GM18526 (cell line): Measurements from ENCODE around the gene ADA.

Experiments
- POLR2A ChIP-seq: IDR thresholded peaks from 3 replicates; pipeline ENCODE4 v1.6.1; 2011; ENCODE audit not compliant: insufficient read length; ENCODE audit errors: extremely low read depth

Gene ADA

DNA sequence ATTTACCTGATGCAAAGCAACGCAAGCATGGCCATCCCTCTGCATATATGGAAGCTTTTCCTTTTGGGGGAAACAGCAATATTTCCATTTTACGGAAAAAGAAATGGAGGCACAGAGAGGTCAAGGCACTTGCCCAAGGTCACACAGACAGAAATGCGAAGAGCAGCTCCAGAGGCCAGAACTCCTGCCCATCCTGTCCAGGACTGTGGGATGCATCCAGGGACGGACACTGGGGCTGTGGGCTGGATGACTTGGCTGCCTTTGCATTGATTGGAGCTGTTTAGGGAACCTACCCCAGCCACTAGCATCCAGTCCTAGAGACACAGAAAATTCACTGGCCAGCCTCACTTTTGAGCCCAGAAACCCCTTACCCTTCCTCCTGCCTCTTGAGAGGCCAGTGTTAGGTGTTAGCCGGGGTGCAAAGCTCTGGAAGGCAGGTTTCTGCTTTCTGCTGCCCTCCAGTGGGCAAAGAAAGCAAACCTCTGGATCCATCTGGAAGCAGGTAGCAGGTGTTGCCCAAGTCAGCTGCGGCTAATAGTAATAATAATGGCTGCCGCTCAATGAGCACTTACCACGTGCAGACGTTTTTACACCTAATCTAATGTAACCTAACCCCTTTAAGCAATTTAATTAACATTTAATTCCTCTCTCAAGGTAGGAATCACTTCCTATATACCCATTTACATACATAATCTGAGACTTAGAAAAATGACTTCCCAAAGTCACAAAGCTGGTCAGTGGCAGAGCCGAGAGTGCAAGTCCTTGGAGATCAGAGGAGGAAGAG is 32.0 kb upstream of the ADA start:
- no peak for TF ChIP-seq POLR2A

DNA sequence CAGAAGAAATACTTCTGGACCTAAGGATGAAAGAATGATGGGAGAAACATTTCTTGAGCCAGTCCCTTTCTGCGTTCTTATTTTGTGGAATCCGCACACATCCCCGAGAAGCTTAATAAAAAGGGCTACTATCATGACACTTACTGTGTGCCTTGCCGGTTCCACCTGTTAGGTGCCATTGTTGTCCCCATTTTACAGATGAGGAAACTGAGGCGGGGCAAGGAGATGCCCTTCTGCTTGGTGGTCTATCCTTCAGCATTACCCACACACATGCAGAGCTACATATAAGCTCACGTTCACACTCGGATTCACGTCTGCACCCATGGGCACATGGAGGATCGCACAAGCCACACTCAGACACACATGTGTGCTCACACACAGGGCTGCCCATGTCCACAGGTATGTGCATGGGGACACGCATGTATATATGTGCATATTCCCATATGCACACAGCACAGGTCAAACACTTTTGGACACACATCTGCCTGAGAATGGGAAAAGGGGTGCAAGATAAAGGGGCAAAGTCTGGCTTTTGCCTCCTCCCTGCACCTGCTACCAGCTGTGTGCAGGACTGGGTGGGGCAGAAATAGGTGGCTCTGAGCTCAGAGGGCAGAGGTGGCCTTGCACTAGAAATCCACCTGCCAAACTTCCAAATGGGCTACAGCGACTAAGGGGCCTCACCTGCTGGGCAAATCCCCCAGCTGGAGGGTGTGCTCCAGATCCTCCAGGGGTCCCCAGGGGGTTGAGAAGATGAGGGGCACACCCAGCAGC is 30.5 kb upstream of the ADA start:
- no peak for TF ChIP-seq POLR2A

DNA sequence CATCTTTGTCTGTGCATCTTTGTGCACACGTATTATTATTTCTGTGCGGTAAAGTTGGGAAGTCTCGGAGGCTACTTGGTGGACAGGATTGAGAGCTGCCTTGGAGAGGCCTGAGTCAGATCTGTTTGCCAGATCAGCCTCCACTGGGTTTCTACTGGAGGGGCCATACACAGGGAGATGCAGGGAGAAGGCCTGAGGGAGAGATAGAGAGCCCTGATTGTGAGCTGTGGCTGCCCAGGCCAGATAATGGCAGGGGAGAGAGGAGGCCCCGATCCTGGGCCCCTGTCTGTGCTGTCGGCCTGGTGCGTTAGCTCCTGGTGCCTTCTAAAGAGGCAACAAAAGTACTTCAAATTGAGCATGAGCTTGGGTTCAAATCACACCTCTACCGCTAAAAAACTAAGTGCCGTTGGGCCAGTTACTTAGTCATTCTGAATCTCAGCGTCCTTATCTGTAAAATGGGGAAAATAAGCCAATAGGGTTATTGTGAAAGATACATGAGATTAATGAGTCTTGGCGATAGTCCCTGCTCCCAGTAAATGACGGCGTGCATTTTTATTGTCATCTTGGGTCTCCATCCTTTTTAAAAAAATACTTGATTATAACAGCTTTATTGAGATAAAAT is 27.6 kb upstream of the ADA start:
- no peak for TF ChIP-seq POLR2A

DNA sequence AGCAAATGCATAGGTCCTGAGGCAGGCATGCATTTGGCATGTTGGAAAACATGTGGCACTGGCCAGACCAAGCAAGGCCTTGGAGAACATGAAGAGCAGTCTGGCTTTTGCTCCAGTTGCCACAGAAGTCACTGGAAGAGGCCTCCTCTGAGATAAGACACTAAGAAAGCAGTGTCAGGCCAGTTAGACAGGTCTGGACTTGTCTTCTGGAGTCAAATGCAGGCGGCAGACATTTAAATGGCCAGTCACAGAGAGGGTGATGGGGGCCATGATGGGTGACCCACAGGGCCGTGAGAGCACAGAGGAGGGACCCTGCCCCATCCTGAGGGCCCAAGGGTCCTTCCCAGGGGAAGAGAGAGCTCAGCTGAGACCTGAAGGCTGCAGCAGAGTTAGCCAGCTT is 26.7 kb upstream of the ADA start:
- TF ChIP-seq POLR2A, result no peak

DNA sequence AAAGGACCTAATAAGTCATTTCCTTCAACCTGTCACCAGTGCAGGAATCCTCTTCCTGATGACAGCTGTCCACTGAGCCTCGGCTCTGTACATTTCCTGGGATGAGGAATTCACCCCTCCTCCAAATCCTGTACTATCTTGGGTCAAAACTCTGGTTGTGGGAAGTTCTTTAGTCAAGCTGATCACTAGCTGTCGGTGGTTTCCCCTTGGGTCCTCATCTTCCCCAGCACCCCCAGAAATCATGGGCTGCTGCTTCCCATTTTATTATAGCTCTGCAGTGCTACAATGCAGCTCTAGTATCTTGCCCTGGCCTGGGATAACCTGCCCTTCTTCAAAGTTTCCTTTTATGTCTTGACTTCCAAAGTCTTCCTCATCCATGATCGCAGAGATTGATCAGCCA is 14.6 kb upstream of the ADA start:
- no peak for TF ChIP-seq POLR2A

DNA sequence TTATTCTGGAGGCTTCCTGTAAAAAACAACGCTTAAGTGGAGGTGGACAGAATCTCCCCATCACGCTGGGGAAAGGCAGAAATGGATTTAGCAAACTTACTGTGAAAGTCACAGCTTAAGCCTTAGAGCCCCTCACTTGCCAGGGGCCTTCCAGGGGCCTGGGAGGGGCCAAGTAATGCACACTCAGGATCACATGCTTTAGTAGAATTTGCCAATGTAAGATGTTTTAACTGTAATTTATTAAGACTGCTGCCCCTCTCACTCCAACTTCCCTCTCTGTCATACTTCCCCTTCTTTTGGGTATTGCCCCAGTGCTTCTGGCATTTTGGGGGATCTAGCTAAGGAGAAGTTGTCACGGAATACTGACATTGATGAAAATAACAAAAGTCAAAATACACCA is 12.6 kb upstream of the ADA start:
- TF ChIP-seq POLR2A, result no peak

DNA sequence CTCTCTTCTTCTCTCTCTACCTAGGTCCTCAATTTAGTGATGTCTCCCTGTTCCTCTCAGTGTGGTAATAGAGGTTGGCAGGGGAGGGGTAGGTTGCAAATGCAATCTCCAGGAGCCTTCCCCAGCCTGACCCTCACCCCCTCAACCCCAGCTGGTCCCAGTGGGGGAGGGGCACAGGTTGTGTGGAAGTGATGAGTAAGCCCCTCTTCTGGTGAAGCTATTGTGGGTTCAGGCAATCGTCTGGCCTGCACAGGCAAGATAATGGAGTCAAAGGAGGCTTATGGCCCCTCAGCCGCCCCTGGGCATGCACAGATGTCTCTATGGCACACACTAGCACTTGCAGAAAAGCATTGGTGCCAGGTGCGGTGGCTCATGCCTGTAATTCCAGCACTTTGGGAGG is 10.8 kb upstream of the ADA start:
- no peak for TF ChIP-seq POLR2A

DNA sequence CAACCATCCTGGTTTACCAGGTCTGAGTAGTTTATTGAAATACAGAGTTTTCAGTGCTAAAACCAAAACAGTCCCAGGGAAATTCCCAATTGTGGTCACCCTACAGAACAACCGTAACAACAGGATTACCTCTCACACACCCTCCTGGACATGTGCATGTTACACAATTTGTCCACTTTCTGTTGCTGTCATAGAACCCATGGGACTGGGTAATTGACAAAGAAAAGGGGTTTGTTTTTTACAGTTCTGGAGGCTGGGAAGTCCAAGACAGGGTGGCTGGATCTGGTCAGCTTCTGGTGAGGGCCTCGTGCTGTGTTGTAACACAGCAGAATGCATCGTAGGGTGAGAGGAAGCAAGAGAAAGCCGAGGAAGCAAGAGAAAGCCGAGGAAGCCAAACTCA is 9.1 kb upstream of the ADA start:
- TF ChIP-seq POLR2A, result no peak

DNA sequence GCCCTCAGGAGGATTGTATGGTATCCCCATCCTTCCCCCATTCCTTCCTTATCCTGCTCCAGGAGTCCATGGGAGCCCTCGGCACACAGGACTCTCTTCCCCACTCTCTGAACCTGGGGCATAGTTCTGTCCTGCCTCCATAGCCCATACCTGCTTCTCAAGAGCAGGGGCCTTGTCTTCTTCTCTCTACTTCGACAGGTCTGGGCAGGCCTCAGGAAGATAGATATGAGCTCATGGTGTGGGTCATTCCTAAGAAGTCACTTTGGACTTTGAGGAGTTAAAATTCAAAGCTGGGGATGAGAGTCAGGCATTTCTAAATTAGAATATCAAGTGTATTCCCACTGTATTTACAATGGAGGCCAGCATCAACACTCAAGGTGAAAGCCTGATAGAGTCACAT is 8.4 kb upstream of the ADA start:
- no peak for TF ChIP-seq POLR2A

DNA sequence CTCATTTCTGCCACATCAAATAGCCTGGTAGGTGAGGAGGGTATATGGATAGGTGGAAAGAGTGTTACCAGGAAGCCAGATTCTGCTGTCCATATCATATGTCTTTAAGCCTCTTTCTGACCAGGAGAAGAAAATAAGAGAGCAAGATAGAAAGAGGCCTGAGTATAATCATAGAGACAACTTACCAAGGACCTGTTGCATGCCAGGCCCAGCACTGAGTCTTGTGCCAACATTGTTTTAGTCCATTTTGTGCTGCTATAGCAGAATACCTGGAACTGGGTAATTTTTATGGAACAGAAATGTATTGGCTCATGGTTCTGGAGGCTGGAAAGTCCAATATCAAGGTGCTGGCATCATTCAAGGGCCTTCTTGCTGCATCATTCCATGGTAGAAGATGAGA is 7.3 kb upstream of the ADA start:
- no peak for TF ChIP-seq POLR2A

DNA sequence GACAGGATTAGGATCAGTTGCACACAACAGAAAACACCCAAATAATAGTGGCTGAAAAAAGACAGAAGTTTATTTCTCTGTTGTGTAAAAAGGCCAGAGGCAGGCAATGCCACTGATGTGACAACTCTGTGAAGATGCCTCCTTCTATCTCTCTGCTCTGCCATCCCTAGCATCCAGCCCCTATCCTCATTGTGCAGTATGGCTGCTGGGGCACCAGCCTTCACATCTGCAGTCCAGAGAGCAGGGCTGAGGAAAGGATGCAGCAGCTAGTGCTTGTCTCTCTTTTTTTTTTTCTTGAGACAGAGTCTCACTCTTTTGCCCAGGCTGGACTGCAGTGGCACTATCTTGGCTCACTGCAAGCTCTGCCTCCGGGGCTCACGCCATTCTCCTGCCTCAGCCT is 6.4 kb upstream of the ADA start:
- TF ChIP-seq POLR2A, result no peak

DNA sequence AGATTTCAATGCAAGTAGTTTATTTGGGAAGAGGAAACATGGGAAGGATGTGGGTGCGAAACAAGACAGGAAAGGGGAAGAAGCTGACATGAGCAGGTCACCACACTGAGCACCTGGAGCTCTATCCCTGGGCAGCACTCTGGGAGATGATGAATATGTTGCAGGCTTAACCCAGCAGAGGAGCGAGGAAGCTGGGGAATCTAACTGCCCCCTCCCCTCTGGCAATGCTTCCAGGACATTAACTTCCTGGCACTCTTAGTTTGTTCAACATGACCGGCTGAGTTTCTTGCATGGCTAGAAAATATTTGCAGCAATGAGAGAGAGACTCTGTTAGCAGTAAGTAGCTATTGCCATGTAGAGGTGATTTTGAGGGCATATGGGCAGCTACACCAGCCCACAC is 4.9 kb upstream of the ADA start:
- no peak for TF ChIP-seq POLR2A

DNA sequence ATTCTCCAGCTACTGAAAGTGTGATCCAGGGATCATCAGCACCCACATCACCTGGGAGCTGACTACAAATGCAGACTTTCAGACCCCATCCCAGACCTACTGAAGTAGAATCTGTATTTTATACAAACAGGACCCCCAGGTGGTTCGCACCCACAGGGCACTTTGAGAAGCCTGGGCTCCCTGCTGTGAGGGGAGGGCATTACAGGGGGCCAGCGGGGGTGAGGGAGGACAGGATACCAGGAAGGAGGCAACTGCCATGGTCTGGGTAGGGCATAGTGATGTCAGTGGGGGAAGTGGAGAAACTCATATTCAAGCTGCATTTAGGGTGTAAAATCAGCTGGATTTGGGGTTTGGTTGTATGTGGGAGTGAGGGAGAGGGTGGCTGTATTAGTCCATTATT is 2.0 kb upstream of the ADA start:
- no peak for TF ChIP-seq POLR2A

DNA sequence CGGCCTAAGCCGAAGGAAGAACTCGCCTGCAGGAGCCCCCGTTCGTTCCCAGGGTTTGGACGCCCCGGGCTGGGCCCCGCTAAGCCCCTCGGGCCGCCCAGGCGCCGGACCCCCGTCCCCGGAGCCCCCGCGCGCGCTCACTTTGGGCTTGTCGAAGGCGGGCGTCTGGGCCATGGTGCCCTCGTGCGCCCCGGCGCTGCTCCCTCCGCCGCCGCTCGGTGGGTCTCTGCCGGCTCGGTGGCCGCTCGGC is 140 bp downstream of the ADA start:
- TF ChIP-seq POLR2A, result no peak

DNA sequence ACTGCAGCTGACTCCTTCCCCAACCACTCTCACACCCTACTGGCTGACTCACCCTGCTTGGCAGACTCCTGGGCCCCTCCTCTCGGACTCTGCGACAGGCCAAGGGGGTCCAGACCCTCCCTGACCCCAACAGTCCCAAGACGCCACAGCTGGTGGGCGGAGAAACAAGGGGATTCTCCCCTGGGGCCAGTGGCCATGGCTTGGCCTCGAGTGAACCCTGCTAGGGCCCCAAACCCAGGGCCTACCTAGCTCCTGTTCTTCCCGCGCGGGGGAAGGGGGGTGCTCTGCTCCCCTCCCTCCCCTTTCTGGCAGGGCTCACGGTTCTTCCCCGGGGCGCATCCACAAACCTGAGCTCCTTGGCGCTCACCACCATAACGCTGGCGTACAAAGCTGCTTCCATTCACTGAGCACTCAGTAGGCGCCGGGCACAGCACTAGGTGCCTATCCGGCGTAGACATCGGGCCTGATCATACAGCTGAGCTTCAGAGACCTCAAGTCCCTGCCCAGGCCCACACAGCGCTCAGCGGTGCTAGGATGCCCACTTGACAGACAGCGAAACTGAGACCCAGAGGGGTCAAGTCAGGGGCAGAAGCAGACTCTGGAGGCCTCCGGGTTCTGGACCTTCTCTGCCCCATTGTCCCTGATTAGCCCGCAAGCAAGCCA is 597 bp downstream of the ADA start:
- no peak for TF ChIP-seq POLR2A

DNA sequence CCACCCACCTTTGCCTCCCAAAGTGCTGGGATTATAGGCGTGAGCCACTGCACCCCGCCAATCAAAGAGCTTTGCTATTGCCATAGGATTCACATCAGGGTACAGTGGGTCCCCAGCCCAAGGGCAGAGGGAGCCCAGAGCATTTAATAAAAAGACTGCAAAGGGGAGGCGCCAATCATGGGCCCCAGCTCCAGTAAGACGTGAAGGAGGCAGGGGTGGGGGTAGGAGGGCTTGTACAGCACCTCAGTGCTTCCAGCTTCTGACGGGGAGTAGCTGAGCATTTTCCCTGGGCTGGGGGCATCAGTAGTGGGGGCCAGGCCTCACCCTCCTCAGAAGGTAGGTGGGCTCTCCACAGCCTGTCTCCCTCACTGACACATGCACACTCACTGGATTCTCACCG is 1.5 kb downstream of the ADA start:
- no peak for TF ChIP-seq POLR2A
